HEK293 (cell line): ENCODE results near the gene OR2A2.

ENCODE experiments used
- CTCF ChIA-PET: fragments of 350-600 bp; formaldehyde crosslinking; extraction: SDS; loops from one replicate; lab custom pipeline; 2021; ENCODE audit warnings: antibody characterized with exemption; lab: Yijun Ruan, JAX
- POLR2A ChIA-PET: fragments of 300-600 bp; formaldehyde crosslinking; extraction: SDS; loops from one replicate; lab custom pipeline; 2020; ENCODE audit warnings: antibody characterized with exemption, inconsistent platforms; lab: Yijun Ruan, JAX
- H3K27ac ChIP-seq: fragments of 200-500 bp; sonication (Bioruptor generic); 2 replicates; pipeline ENCODE4 v1.5.1; 2014; ENCODE audit warnings: low read depth, low read length, control low read depth, inconsistent platforms; ENCODE audit errors: extremely low read depth
- H3K36me3 ChIP-seq, 2 experiments: fragments of 200-500 bp in 1 of 2; sonication (Bioruptor generic) in 1 of 2; 1 replicate in 1 of 2; 2 replicates in 1 of 2; pipeline ENCODE4 v1.5.1; 2014 to 2017; ENCODE audit warnings: inconsistent platforms in 2 of 2, low read length in 2 of 2; ENCODE audit not compliant: control insufficient read depth in 2 of 2, insufficient read depth in 1 of 2
- H3K4me1 ChIP-seq: fragments of 200-500 bp; sonication (Bioruptor generic); 2 replicates; pipeline ENCODE4 v1.5.1; 2014; ENCODE audit warnings: mild to moderate bottlenecking, low read length, inconsistent platforms; ENCODE audit not compliant: control insufficient read depth, insufficient read depth
- H3K4me3 ChIP-seq: 2 replicates; pipeline ENCODE4 v1.5.1; 2011; ENCODE audit warnings: low read depth, mild to moderate bottlenecking, control low read depth, low read length, moderate library complexity
- H3K9me3 ChIP-seq: fragments of 200-500 bp; sonication (Bioruptor generic); 2 replicates; pipeline ENCODE4 v1.5.1; 2014; ENCODE audit warnings: low read depth, low read length, inconsistent platforms; ENCODE audit not compliant: control insufficient read depth, insufficient read depth
- PATZ1 ChIP-seq: fragments of 450-650 bp; formaldehyde crosslinking; IDR thresholded peaks from 2 replicates; pipeline ENCODE4 v1.5.1; 2016; ENCODE audit warnings: missing biosample characterization, missing genetic modification characterization
- PRDM1 ChIP-seq: fragments of 450-650 bp; formaldehyde crosslinking; IDR thresholded peaks from 2 replicates; pipeline ENCODE4; 2016; ENCODE audit warnings: missing biosample characterization, missing genetic modification characterization
- ZBTB11 ChIP-seq: fragments of 450-650 bp; formaldehyde crosslinking; conservative IDR thresholded peaks from 2 replicates; pipeline ENCODE4 v1.5.1; 2016; ENCODE audit warnings: low read depth, missing biosample characterization, missing genetic modification characterization
- ZBTB7A ChIP-seq: fragments of 450-650 bp; formaldehyde crosslinking; IDR thresholded peaks from 2 replicates; pipeline ENCODE4 v1.5.1; 2016; ENCODE audit warnings: low read depth, missing biosample characterization, missing genetic modification characterization
- ZNF146 ChIP-seq: fragments of 450-650 bp; formaldehyde crosslinking; IDR thresholded peaks from 2 replicates; pipeline ENCODE4 v1.5.1; 2016; ENCODE audit warnings: missing biosample characterization, missing genetic modification characterization
- ZNF26 ChIP-seq: fragments of 450-650 bp; formaldehyde crosslinking; IDR thresholded peaks from 2 replicates; pipeline ENCODE4 v1.5.1; 2016; ENCODE audit warnings: missing biosample characterization, missing genetic modification characterization
- ZNF280D ChIP-seq: fragments of 450-650 bp; formaldehyde crosslinking; IDR thresholded peaks from 2 replicates; pipeline ENCODE4 v1.5.1; 2016; ENCODE audit warnings: missing biosample characterization, missing genetic modification characterization
- ZNF341 ChIP-seq: fragments of 450-650 bp; formaldehyde crosslinking; IDR thresholded peaks from 2 replicates; pipeline ENCODE4; 2016; ENCODE audit warnings: low read depth, missing biosample characterization, missing genetic modification characterization
- ZNF366 ChIP-seq: fragments of 450-650 bp; formaldehyde crosslinking; conservative IDR thresholded peaks from 2 replicates; pipeline ENCODE4 v1.5.1; 2016; ENCODE audit warnings: missing biosample characterization, missing genetic modification characterization
- ZNF416 ChIP-seq: fragments of 450-650 bp; formaldehyde crosslinking; IDR thresholded peaks from 2 replicates; pipeline ENCODE4 v1.5.1; 2016; ENCODE audit warnings: missing biosample characterization, missing genetic modification characterization
- ZNF544 ChIP-seq: fragments of 450-650 bp; formaldehyde crosslinking; IDR thresholded peaks from 2 replicates; pipeline ENCODE4 v1.5.0; 2017; ENCODE audit warnings: missing biosample characterization, missing genetic modification characterization
- ZNF548 ChIP-seq: fragments of 450-650 bp; formaldehyde crosslinking; IDR thresholded peaks from 2 replicates; pipeline ENCODE4 v1.5.1; 2016; ENCODE audit warnings: missing biosample characterization, missing genetic modification characterization
- ZNF624 ChIP-seq: fragments of 450-650 bp; formaldehyde crosslinking; IDR thresholded peaks from 2 replicates; pipeline ENCODE4 v1.5.1; 2017; ENCODE audit warnings: missing biosample characterization, missing genetic modification characterization
- ZNF639 ChIP-seq: fragments of 450-650 bp; formaldehyde crosslinking; IDR thresholded peaks from 2 replicates; pipeline ENCODE4 v1.5.1; 2016; ENCODE audit warnings: missing biosample characterization, missing genetic modification characterization
- ZNF670 ChIP-seq: fragments of 450-650 bp; formaldehyde crosslinking; IDR thresholded peaks from 2 replicates; pipeline ENCODE4 v1.5.1; 2016; ENCODE audit warnings: missing biosample characterization, missing genetic modification characterization, low read depth
- ZNF792 ChIP-seq: fragments of 450-650 bp; formaldehyde crosslinking; IDR thresholded peaks from 2 replicates; pipeline ENCODE4 v1.5.1; 2016; ENCODE audit warnings: missing biosample characterization, missing genetic modification characterization
- ZSCAN30 ChIP-seq: fragments of 450-650 bp; IDR thresholded peaks from 2 replicates; pipeline ENCODE4 v1.5.1; 2018; ENCODE audit warnings: missing biosample characterization, mild to moderate bottlenecking, missing genetic modification characterization, moderate library complexity

The OR2A2 gene

GRCh38 chr7:144087230-144087629 is 22.2 kb upstream of the OR2A2 start:
- no peak for TF ChIP-seq ZNF26 (tag by site-specific recombination)

GRCh38 chr7:144090667-144091066 is 18.7 kb upstream of the OR2A2 start:
- TF ChIP-seq ZNF280D = 0 out of 2 replicates have a peak, but pooled peaks have one; percentile 59
- TF ChIP-seq ZBTB7A = no peak
- TF ChIP-seq ZNF146 (tag by site-specific recombination) = peak; percentile 82

More at GRCh38 chr7:144087230-144087629, 22.2 kb upstream of the OR2A2 start:
- ChIA-PET POLR2A (no interaction called here), CTCF (interaction anchor here (0.7 kb wide), 1 partner anchor 22 kb away, joined by 3 read pairs; the partner anchor contains the start of gene OR2A2)
- no peaks in the 10 kb centered on the region for H3K9me3 ChIP-seq
- no peak overlapping the region for H3K27ac ChIP-seq
- H3K4me3 ChIP-seq = no peak overlapping the region
- H3K4me1 ChIP-seq = no peaks in the 10 kb centered on the region
- H3K36me3 ChIP-seq = no peaks in the 10 kb centered on the region

GRCh38 chr7:144098776-144099175 is 10.6 kb upstream of the OR2A2 start:
- Histone ChIP-seq H3K27ac (no peak overlapping the region), H3K9me3 (no peaks in the 10 kb centered on the region)
- peak; percentile 96 for TF ChIP-seq PRDM1 (tag by site-specific recombination)
- no peak for TF ChIP-seq ZNF624 (tag by site-specific recombination)
- no peak for TF ChIP-seq ZNF670
- no peak for TF ChIP-seq ZNF416
- TF ChIP-seq ZNF366 (tag by site-specific recombination) = peak; percentile 66
- TF ChIP-seq, all 188 proteins: peak for 2
- ChIA-PET CTCF (no interaction called here), POLR2A (no interaction called here)
- Histone ChIP-seq H3K4me3 (no peak overlapping the region), H3K4me1 (no peaks in the 10 kb centered on the region), H3K36me3 (no peaks in the 10 kb centered on the region)

More at GRCh38 chr7:144090667-144091066, 18.7 kb upstream of the OR2A2 start:
- Histone ChIP-seq H3K9me3 (no peaks in the 10 kb centered on the region), H3K27ac (no peak overlapping the region), H3K4me3 (no peak overlapping the region), H3K4me1 (no peaks in the 10 kb centered on the region), H3K36me3 (no peaks in the 10 kb centered on the region)
- ChIA-PET POLR2A (no interaction called here), CTCF (no interaction called here)

- H3K9me3 ChIP-seq = no peaks in the 10 kb centered on the region
- no peaks in the 10 kb centered on the region for H3K36me3 ChIP-seq
- no peaks in the 10 kb centered on the region for H3K4me1 ChIP-seq
- ChIA-PET POLR2A (no interaction called here), CTCF (interaction anchor here (0.7 kb wide), 2 partner anchors 16 to 40 kb away, joined by 3 read pairs; no protein-coding TSS in a partner anchor)
- no peak overlapping the region for H3K4me3 ChIP-seq
- no peak overlapping the region for H3K27ac ChIP-seq
- TF ChIP-seq ZSCAN30 (tag by site-specific recombination) (no peak), ZNF341 (tag by site-specific recombination) (no peak), ZNF639 (tag by site-specific recombination) (no peak), ZNF544 (tag by site-specific recombination) (no peak), ZBTB11 (tag by site-specific recombination) (no peak), PATZ1 (tag by site-specific recombination) (no peak), ZNF548 (tag by site-specific recombination) (no peak), ZNF792 (tag by site-specific recombination) (no peak)
Observed at GRCh38 chr7:144100607-144101006, 8.8 kb upstream of the OR2A2 start.
